Body of pancreas (tissue), 4 donors: ENCODE measurements around the gene HCRT.

Source experiments
- CTCF ChIP-seq, 7 experiments: fragments of 450-650 bp in 4 of 7; fragments of 200-600 bp in 3 of 7; sonication (generic) in 3 of 7; IDR thresholded peaks; one replicate each; pipeline ENCODE4 v1.5.1; 2016 to 2019; ENCODE audit warnings: antibody characterized with exemption in 7 of 7
- POLR2A ChIP-seq, 3 donors: fragments of 450-650 bp; IDR thresholded peaks; one replicate each; pipeline ENCODE4 v1.6.1; 2016; ENCODE audit warnings: antibody characterized with exemption in 3 of 3, mild to moderate bottlenecking in 2 of 3

DNA sequence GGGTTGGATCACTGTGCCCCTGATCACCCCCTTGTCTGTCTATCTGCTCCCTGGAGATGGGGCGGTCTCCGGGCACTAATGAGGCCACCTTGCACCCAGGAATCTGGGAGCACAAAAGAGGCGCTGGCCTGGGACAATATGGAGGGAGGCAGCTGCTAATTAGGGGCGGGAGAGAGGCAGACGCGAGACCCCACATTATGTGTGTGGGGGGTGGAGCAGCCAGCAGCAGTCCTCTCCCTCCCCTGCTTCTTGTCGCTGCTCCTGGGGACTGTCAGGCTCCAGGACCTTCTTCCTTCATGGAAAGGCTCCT is 324 bp upstream of the HCRT start:
- TF ChIP-seq CTCF (IDR thresholded peaks at IDR 0.05) = no peak
- TF ChIP-seq POLR2A (IDR thresholded peaks at IDR 0.05) = no peak
